ENCODE data around the gene KRTAP5-7. TPM values are rescaled to one million over a fixed set of nuclear protein-coding genes. Genes with fewer than 3 reads are reported as not detected.

KRTAP5-7 gene
- total RNA-seq, 2 donors from 2014 or later, result not detected

DNA sequence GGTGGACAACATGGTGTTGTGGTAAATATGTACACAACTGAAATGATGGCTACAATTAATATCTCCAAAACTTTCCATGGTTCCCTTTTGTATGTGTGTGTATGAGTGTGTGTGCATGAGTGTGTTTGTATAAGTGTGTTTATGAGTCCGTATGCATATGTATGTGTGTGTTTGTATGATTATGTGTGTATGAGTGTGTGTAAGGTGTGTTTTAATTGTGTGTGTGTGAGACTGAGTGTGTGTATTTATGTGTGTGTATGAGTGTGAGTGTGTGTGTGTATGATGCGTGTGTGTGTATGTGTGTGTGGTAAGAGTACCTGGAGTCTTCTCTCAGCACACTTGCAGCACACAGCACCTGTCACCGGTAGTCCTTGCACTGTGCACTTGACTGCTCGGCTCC is 29.0 kb downstream of the KRTAP5-7 start:
- Histone ChIP-seq H3K27me3 (ENCODE audit: control insufficient read depth, insufficient read depth, low read length, poor library complexity, severe bottlenecking) (no peaks in the 10 kb centered on the region), H3K9ac (ENCODE audit: extremely low read depth, low read length, poor library complexity, severe bottlenecking) (no peak overlapping the region), H3K36me3 (ENCODE audit: control insufficient read depth, insufficient read depth, low read length) (no peaks in the 10 kb centered on the region), H3K9me3 (ENCODE audit: control insufficient read depth, low read length) (peaks cover 20% of the 10 kb centered on the region), H3K27ac (ENCODE audit: low read depth, low read length) (no peak overlapping the region), H3K4me3 (ENCODE audit: low read length) (no peak overlapping the region), H3K4me1 (ENCODE audit: control insufficient read depth, insufficient read depth, low read length) (no peaks in the 10 kb centered on the region)
- DNase-seq, result no peak
- Mint-ChIP-seq H3K9me3 (peaks cover 37% of the 10 kb centered on the region), H3K36me3 (ENCODE audit: low read depth) (peaks cover 3% of the 10 kb centered on the region), H3K27me3 (ENCODE audit: insufficient read depth) (peaks cover under 1% of the 10 kb centered on the region), H3K27ac (no peak overlapping the region), H3K4me3 (no peak overlapping the region), H3K4me1 (no peaks in the 10 kb centered on the region)
- no peak for TF ChIP-seq CTCF (conservative IDR thresholded peaks at IDR 0.05)
- 99% methylated on average over 4 of the region's 4 CpGs; no CpG with 5 or more reads in 1 of the 2 experiments for WGBS, 2 experiments (ENCODE audit: insufficient coverage in 1 of 2, insufficient read length in 1 of 2)

DNA sequence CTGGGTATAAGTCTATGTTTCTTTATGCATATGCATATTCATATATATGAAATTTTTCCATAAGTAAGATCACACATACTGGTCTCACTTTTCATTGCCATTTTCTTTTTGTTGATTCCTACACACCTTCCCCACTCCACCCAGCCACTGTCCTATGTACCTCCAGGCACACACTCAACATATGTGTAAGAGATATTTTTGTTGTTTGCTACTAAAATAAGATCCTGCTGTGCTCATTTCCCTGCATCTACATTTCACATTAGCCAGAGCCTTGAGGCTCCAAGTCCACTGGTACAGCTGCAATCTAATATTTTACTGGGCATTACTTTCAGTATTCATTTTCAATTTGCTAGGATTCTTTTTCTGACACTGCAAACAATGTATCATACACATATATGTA is 30.2 kb downstream of the KRTAP5-7 start:
- Histone ChIP-seq H3K27me3 (ENCODE audit: control insufficient read depth, insufficient read depth, low read length, poor library complexity, severe bottlenecking) (no peaks in the 10 kb centered on the region), H3K36me3 (ENCODE audit: control insufficient read depth, insufficient read depth, low read length) (no peaks in the 10 kb centered on the region), H3K4me1 (ENCODE audit: control insufficient read depth, insufficient read depth, low read length) (no peaks in the 10 kb centered on the region), H3K9ac (ENCODE audit: extremely low read depth, low read length, poor library complexity, severe bottlenecking) (no peak overlapping the region), H3K4me3 (ENCODE audit: low read length) (no peak overlapping the region), H3K27ac (ENCODE audit: low read depth, low read length) (no peak overlapping the region), H3K9me3 (ENCODE audit: control insufficient read depth, low read length) (peaks cover 26% of the 10 kb centered on the region)
- H3K36me3 Mint-ChIP-seq (ENCODE audit: low read depth), result peaks cover 3% of the 10 kb centered on the region
- DNase-seq, result no peak
- no peak for TF ChIP-seq CTCF (conservative IDR thresholded peaks at IDR 0.05)
- peaks cover 42% of the 10 kb centered on the region for H3K9me3 Mint-ChIP-seq
- no peaks in the 10 kb centered on the region for H3K4me1 Mint-ChIP-seq
- H3K27ac Mint-ChIP-seq, result no peak overlapping the region
- H3K27me3 Mint-ChIP-seq (ENCODE audit: insufficient read depth), result no peaks in the 10 kb centered on the region
- no peak overlapping the region for H3K4me3 Mint-ChIP-seq

GRCh38 chr11:71558996-71559395 is 31.9 kb downstream of the KRTAP5-7 start:
- no peak for DNase-seq
- Histone ChIP-seq H3K27ac (ENCODE audit: low read depth, low read length) (no peak overlapping the region), H3K9ac (ENCODE audit: extremely low read depth, low read length, poor library complexity, severe bottlenecking) (no peak overlapping the region), H3K4me1 (ENCODE audit: control insufficient read depth, insufficient read depth, low read length) (no peaks in the 10 kb centered on the region), H3K27me3 (ENCODE audit: control insufficient read depth, insufficient read depth, low read length, poor library complexity, severe bottlenecking) (no peaks in the 10 kb centered on the region), H3K36me3 (ENCODE audit: control insufficient read depth, insufficient read depth, low read length) (no peaks in the 10 kb centered on the region), H3K9me3 (ENCODE audit: control insufficient read depth, low read length) (peaks cover 26% of the 10 kb centered on the region), H3K4me3 (ENCODE audit: low read length) (no peak overlapping the region)
- no peak overlapping the region for H3K27ac Mint-ChIP-seq
- no peak overlapping the region for H3K4me3 Mint-ChIP-seq
- WGBS, 2 experiments (ENCODE audit: insufficient coverage in 1 of 2, insufficient read length in 1 of 2), result 91 to 100% methylated on average over 1 of the region's 1 CpG
- H3K27me3 Mint-ChIP-seq (ENCODE audit: insufficient read depth), result peaks cover 4% of the 10 kb centered on the region
- no peak for TF ChIP-seq CTCF (conservative IDR thresholded peaks at IDR 0.05)
- no peaks in the 10 kb centered on the region for H3K4me1 Mint-ChIP-seq
- peaks cover 44% of the 10 kb centered on the region for H3K9me3 Mint-ChIP-seq
- H3K36me3 Mint-ChIP-seq (ENCODE audit: low read depth), result peaks cover 3% of the 10 kb centered on the region
